Measurements from ENCODE around the gene CCDC92. TPM values are rescaled to one million over a fixed set of nuclear protein-coding genes. Genes with fewer than 3 reads are reported as not detected.

The CCDC92 gene
- polyA plus RNA-seq, 1 experiment: 52.2 TPM

DNA sequence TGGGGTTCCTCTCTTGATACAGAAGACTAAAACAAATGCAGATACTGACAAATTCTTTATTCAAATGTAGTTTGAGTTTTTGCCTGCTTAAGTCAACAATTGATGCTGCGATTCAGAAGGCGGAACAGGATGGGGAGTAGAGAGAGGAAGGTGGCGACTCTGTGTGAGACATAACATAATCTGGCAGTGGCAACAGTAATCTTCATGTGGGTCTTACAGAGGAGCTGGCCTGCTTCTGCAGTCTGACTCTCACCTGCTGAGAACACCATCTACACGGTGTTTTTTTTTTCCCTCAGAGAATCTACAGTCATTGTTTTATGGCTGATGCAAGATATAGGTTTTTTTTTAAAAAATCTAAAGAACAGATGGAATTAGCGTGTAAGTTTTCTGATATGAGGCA lies 10.1 kb downstream of the CCDC92 start:
- Histone ChIP-seq H3K27me3 (ENCODE audit: control insufficient read depth, insufficient read depth, low read length) (no peaks in the 10 kb centered on the region), H3K4me3 (ENCODE audit: low read depth, low read length) (no peak overlapping the region), H3K9me3 (ENCODE audit: control insufficient read depth, insufficient read depth, low read length) (no peaks in the 10 kb centered on the region), H3K27ac (ENCODE audit: low read depth, low read length) (no peak overlapping the region)
- TF ChIP-seq, protein P1, sequence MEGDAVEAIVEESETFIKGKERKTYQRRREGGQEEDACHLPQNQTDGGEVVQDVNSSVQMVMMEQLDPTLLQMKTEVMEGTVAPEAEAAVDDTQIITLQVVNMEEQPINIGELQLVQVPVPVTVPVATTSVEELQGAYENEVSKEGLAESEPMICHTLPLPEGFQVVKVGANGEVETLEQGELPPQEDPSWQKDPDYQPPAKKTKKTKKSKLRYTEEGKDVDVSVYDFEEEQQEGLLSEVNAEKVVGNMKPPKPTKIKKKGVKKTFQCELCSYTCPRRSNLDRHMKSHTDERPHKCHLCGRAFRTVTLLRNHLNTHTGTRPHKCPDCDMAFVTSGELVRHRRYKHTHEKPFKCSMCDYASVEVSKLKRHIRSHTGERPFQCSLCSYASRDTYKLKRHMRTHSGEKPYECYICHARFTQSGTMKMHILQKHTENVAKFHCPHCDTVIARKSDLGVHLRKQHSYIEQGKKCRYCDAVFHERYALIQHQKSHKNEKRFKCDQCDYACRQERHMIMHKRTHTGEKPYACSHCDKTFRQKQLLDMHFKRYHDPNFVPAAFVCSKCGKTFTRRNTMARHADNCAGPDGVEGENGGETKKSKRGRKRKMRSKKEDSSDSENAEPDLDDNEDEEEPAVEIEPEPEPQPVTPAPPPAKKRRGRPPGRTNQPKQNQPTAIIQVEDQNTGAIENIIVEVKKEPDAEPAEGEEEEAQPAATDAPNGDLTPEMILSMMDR (IDR thresholded peaks at IDR 0.05; ENCODE audit: low read depth, low read length): no peak
- POLR2A ChIA-PET: no interaction called here
- CTCF ChIA-PET: interaction anchor here (1.2 to 1.6 kb wide), 3 partner anchors 57 to 162 kb away, joined by 3 to 4 read pairs (median 4); no protein-coding TSS in a partner anchor
- no peak for DNase-seq (ENCODE audit: low read depth, low spot score)

DNA sequence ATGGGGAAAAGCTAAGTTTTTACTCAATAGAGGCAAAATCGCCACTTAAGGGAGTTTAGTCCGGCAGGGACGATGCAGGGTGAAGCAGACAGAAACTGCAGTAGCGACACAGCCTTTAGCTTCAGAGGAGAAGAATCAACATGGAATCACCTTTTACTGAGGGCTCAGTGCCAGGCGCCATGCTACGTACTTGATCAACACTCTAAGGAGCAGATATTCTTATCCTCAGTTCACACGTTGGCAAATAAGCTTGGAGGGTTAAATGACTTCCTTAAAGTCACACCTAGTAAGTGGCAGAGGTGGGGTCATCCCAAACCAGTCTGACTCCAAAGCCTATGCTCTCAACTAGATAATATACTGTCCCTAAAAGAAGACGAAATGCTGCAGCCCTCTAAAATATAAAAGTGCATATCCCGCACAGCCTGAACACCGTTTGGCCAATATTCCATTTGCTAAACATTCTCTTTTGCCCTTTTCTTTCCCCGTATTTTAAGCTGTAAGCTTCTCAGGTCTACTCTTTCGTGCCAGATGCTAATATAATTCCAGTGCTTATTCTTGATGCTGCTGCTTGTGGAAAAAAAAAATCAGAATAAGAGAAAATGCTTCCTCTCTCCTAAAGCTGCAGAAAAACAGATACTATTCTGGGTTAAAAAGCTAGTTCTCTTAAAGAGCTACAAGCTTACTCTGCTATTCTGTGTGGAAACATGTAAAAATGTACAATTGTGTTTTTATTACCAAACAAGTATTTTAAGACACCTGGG lies 10.9 kb downstream of the CCDC92 start:
- Histone ChIP-seq H3K27me3 (ENCODE audit: control insufficient read depth, insufficient read depth, low read length) (no peaks in the 10 kb centered on the region), H3K9me3 (ENCODE audit: control insufficient read depth, insufficient read depth, low read length) (no peaks in the 10 kb centered on the region), H3K27ac (ENCODE audit: low read depth, low read length) (no peak overlapping the region), H3K4me3 (ENCODE audit: low read depth, low read length) (no peak overlapping the region)
- DNase-seq (ENCODE audit: low read depth, low spot score): no peak
- ChIA-PET POLR2A (no interaction called here), CTCF (interaction anchor here (1.2 to 1.6 kb wide), 3 partner anchors 57 to 161 kb away, joined by 3 to 4 read pairs (median 4); no protein-coding TSS in a partner anchor)
- TF ChIP-seq, protein P1 (IDR thresholded peaks at IDR 0.05; ENCODE audit: low read depth, low read length): no peak

DNA sequence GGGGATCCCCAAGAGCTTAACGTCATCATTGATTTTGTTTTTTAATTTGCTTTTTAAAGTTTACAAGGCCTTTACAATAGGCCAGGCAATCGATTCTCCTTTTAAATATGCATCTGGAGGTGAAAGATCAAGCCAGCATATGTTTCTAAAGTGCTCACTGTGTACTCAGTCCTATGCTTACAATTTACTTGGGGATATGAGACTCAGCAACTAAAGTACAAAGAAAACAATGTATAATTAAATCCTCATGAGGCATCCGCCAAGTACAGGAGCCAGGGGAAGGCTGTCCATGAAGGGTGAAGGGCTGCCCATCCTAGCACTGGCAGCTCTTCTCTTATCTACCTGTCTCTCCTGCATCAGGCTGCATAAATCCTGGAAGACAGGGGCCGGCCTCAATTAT lies 11.8 kb downstream of the CCDC92 start:
- H3K27me3 ChIP-seq (ENCODE audit: control insufficient read depth, insufficient read depth, low read length): no peaks in the 10 kb centered on the region
- TF ChIP-seq, protein P1 (IDR thresholded peaks at IDR 0.05; ENCODE audit: low read depth, low read length): no peak
- no peak overlapping the region for H3K27ac ChIP-seq (ENCODE audit: low read depth, low read length)
- POLR2A ChIA-PET: no interaction called here
- no peak for DNase-seq (ENCODE audit: low read depth, low spot score)
- H3K4me3 ChIP-seq (ENCODE audit: low read depth, low read length): no peak overlapping the region
- H3K9me3 ChIP-seq (ENCODE audit: control insufficient read depth, insufficient read depth, low read length): no peaks in the 10 kb centered on the region
- CTCF ChIA-PET: interaction anchor here (1.4 to 1.6 kb wide), 2 partner anchors 56 to 161 kb away, joined by 4 to 6 read pairs; no protein-coding TSS in a partner anchor

DNA sequence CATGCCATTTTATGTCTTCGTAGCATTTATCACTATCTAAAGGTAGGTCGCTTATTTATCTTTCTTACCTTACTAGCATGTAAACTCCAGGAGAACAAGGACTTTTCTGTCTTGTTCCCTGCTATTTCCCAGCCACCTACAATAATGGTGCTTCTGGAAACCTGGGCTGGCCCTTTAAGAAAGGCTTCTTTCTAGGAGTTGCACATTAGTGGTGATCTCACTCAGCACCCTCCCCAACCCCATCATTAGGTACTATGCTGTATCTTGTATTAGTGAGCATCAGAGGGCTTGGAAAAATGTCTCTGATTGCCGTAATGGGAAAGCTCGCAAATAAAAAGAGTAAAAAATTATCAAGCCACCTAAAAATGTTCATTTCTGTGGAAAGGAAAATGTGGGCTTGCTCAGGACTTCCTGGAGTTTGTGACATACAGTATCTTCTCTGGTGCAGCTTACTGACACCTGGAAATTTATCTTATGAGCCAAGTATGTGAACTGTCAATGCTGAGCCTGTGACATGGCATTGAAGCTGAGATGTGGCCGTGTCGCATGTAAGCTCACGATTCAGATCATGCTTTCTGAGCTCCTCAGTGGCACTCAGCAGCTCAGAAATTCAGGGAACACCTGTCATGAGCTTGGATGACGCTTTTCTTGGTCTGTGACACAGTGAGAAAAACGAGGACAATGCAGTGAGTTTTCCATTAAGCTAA lies 12.4 kb downstream of the CCDC92 start:
- CTCF ChIA-PET: interaction anchor here (1.4 kb wide), 1 partner anchor 55 kb away, joined by 6 read pairs; no protein-coding TSS in a partner anchor
- POLR2A ChIA-PET: no interaction called here

More for the DNA sequence above, 12.4 kb downstream of the CCDC92 start:
- H3K27me3 ChIP-seq (ENCODE audit: control insufficient read depth, insufficient read depth, low read length): no peaks in the 10 kb centered on the region
- H3K27ac ChIP-seq (ENCODE audit: low read depth, low read length): no peak overlapping the region
- H3K4me3 ChIP-seq (ENCODE audit: low read depth, low read length): no peak overlapping the region
- H3K9me3 ChIP-seq (ENCODE audit: control insufficient read depth, insufficient read depth, low read length): no peaks in the 10 kb centered on the region
- TF ChIP-seq, protein P1 (IDR thresholded peaks at IDR 0.05; ENCODE audit: low read depth, low read length): no peak
- DNase-seq (ENCODE audit: low read depth, low spot score): no peak

All from AG04450 (cell line).